AG09309 (cell line): ENCODE measurements around the gene CISTR.
"Not testable (repeated sequence)": the region's sequence is repeated elsewhere in the genome, so short reads cannot be mapped to it uniquely, and the experiment has no call there.

Experiments used
- DNase-seq: peaks from one replicate; pipeline ENCODE4 v3.0.0-alpha.2; 2010; ENCODE audit warnings: low read depth
- H3K4me3 ChIP-seq: 2 replicates; pipeline ENCODE4 v1.5.1; 2011; ENCODE audit warnings: mild to moderate bottlenecking, low read depth, low read length, moderate library complexity; ENCODE audit not compliant: control insufficient read depth
- TF ChIP-seq, protein P1 (sequence below): IDR thresholded peaks from 2 replicates; pipeline ENCODE4 v1.5.1; 2011; ENCODE audit warnings: mild to moderate bottlenecking, low read depth, low read length, inconsistent platforms; ENCODE audit not compliant: insufficient read depth, control insufficient read depth; ENCODE audit errors: missing control alignments

The CISTR gene

DNA sequence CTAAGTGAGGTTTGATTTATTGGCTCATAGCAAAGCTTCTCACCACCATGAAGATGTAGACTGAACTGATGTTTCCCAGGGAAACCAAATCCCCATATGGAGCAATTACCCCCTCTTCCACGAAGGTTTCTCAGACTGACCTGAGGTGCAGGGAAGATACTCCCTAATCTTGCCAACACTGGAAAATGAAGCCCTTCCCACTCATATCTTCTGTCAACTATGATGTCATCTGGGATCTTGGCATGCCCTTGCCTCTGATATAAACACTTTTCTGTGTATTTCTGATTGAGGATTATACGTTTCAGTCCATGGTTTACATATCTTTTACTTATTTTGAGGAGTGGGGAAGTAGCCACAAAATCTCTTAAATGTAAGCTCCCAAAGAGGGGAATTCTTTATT, 14.1 kb upstream of the CISTR start:
- DNase-seq = no peak

GRCh38 chr12:53764615-53765014, 12.8 kb upstream of the CISTR start:
- DNase-seq = no peak
- no peak overlapping the region for H3K4me3 ChIP-seq
- TF ChIP-seq, protein P1, sequence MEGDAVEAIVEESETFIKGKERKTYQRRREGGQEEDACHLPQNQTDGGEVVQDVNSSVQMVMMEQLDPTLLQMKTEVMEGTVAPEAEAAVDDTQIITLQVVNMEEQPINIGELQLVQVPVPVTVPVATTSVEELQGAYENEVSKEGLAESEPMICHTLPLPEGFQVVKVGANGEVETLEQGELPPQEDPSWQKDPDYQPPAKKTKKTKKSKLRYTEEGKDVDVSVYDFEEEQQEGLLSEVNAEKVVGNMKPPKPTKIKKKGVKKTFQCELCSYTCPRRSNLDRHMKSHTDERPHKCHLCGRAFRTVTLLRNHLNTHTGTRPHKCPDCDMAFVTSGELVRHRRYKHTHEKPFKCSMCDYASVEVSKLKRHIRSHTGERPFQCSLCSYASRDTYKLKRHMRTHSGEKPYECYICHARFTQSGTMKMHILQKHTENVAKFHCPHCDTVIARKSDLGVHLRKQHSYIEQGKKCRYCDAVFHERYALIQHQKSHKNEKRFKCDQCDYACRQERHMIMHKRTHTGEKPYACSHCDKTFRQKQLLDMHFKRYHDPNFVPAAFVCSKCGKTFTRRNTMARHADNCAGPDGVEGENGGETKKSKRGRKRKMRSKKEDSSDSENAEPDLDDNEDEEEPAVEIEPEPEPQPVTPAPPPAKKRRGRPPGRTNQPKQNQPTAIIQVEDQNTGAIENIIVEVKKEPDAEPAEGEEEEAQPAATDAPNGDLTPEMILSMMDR = no peak

More for the DNA sequence above, 14.1 kb upstream of the CISTR start:
- TF ChIP-seq, protein P1 = no peak
- H3K4me3 ChIP-seq = no peak overlapping the region

DNA sequence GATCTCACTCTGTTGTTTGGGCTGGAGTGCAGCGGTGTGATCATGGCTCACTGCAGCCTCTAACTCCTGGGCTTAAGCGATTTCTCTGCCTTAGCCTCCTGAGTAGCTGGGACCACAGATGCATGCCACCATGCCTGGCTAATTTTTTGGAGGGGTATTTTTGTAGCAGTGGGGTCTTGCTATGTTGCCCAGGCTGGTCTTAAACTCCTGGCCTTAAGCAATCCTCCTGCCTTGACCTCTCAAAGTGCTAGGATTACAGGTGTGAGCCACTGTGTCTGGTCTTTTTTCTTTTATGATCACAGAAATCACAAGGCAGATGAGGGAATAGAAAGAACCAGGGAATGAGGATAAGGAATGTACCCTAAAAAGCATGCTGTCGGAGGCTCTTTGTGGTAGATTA, 11.0 kb upstream of the CISTR start:
- H3K4me3 ChIP-seq, DNase-seq: not testable (repeated sequence)

DNA sequence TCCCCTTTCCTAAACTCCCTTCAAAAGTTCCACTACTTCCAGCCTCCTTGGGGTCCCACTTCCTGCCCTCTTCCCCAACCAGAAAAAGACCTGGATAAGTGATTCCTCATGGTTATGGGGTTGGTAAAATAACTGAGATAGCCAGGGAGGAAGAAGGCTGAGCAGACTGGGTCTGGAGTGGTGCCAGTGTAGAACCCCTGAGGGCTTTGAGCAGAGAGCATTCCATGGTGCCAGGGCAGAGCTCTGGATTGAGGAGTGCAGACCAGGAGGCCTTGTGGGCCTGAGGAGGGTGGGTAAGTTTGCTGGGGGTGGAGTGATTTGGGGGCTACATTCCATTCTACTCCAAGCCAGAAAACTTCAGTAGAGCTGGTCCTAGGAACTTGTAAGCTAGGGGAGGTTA, 9.5 kb upstream of the CISTR start:
- no peak overlapping the region for H3K4me3 ChIP-seq
- TF ChIP-seq, protein P1 = no peak
- no peak for DNase-seq

DNA sequence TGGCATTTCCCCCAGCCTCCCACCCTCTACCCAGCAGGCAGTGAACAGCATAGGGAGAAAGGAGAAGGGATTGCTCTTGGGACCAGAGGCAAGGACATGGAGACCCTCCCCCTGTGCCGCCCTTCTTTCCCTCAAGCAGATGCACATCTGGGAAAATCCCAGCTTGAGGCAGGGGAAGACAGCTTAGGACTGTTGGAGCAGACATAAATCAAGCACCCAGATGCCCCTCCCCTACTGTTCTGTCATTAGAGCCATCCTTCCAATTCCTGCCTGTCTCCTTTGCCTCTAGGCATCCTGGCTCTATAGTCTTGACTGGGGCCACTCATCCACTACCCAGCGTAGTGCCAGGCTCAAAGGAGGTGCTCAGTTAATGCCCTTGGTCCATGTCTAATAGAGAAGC, 7.5 kb upstream of the CISTR start:
- no peak for DNase-seq
- no peak overlapping the region for H3K4me3 ChIP-seq
- TF ChIP-seq, protein P1 = no peak

- TF ChIP-seq, protein P1 = no peak
- DNase-seq = no peak
- no peak overlapping the region for H3K4me3 ChIP-seq
These were observed 6.9 kb upstream of the CISTR start for GRCh38 chr12:53758730-53759103.

DNA sequence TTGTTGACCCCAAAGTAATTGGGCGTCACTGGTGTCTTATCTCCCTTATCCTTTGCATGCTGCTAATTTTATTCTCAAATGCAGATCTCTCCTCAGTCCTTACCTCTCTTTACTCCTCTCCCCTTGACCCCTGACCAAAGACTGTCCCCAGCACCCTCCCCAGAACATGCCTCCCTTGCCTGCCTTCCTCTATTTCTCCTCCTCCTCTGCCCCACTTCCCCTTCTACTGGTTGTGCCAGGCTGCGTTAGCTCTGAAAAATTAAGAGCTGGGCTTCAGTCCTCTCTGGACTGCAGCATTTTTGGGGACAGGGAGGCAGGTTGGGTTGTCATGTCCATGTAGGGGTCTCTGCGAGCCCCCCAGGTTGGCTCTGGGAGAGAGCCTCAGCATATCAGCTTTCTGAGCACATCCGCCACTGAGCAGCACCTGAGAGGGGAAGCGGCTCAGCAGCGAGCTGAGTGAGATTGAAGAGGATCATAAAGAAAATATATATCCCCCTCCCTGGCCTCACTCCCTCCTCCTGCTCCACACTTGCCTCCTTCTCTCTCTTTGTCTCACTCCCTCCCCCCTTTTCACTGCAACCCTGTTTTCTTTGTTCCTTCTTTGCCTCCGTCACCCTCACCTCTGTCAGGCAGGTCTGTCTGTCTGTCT, 6.4 kb upstream of the CISTR start:
- DNase-seq = no peak
- TF ChIP-seq, protein P1 = no peak
- H3K4me3 ChIP-seq = no peak overlapping the region
